ENCODE measurements around the gene CCDC14. TPM values are rescaled to one million over a fixed set of nuclear protein-coding genes. Genes with fewer than 3 reads are reported as not detected.

CCDC14 gene
- total and polyA plus RNA-seq, 2 experiments from 2014 or later = 12.4 to 47.3 TPM

DNA sequence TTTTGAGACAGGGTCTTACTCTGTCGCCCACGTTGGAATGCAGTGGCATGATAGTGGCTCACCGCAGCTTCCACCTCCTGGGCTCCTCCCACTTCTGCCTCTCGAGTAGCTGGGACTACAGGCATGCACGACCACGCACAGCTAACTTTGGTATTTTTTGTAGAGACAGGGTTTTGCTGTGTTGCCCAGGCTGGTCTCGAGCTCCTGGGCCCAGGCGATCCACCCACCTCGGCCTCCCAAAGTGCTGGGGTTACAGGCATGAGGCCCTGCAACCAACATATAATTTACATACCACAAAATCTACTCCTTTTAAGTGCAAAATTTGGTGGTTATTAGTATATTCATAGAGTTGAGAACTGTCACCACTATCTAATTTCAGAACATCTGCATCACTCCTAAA lies 31.7 kb downstream of the CCDC14 start:
- no peaks in the 10 kb centered on the region for H3K36me3 ChIP-seq (replicated peaks; ENCODE audit: insufficient read depth, low read depth)
- no peak overlapping the region for H2AFZ ChIP-seq
- H3K79me2 ChIP-seq = no peaks in the 10 kb centered on the region
- H3K4me1 ChIP-seq (ENCODE audit: insufficient read depth) = no peaks in the 10 kb centered on the region
- no peak for DNase-seq (ENCODE audit: low spot score)
- H4K20me1 ChIP-seq (ENCODE audit: insufficient read depth, poor library complexity, severe bottlenecking) = no peaks in the 10 kb centered on the region
- 98% methylated on average over 9 of the region's 9 CpGs for WGBS (ENCODE audit: low lambda C conversion rate, missing lambda C conversion rate)
- H3K9me2 ChIP-seq (replicated peaks; ENCODE audit: insufficient read depth) = no peaks in the 10 kb centered on the region
- H3K27ac ChIP-seq = no peak overlapping the region
- no peak overlapping the region for H3K4me2 ChIP-seq
- H3K9me3 ChIP-seq (ENCODE audit: low read depth) = no peaks in the 10 kb centered on the region
- no peak overlapping the region for H3K4me3 ChIP-seq
- TF ChIP-seq EZH2phosphoT487 (IDR thresholded peaks at IDR 0.05; ENCODE audit: low read depth, severe bottlenecking, unreplicated experiment) = no peak
- TF ChIP-seq, protein P1, sequence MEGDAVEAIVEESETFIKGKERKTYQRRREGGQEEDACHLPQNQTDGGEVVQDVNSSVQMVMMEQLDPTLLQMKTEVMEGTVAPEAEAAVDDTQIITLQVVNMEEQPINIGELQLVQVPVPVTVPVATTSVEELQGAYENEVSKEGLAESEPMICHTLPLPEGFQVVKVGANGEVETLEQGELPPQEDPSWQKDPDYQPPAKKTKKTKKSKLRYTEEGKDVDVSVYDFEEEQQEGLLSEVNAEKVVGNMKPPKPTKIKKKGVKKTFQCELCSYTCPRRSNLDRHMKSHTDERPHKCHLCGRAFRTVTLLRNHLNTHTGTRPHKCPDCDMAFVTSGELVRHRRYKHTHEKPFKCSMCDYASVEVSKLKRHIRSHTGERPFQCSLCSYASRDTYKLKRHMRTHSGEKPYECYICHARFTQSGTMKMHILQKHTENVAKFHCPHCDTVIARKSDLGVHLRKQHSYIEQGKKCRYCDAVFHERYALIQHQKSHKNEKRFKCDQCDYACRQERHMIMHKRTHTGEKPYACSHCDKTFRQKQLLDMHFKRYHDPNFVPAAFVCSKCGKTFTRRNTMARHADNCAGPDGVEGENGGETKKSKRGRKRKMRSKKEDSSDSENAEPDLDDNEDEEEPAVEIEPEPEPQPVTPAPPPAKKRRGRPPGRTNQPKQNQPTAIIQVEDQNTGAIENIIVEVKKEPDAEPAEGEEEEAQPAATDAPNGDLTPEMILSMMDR (IDR thresholded peaks at IDR 0.05; ENCODE audit: poor library complexity) = no peak
- TF ChIP-seq EZH2 (IDR thresholded peaks at IDR 0.05; ENCODE audit: borderline replicate concordance) = no peak
- H3K27me3 ChIP-seq = no peaks in the 10 kb centered on the region

DNA sequence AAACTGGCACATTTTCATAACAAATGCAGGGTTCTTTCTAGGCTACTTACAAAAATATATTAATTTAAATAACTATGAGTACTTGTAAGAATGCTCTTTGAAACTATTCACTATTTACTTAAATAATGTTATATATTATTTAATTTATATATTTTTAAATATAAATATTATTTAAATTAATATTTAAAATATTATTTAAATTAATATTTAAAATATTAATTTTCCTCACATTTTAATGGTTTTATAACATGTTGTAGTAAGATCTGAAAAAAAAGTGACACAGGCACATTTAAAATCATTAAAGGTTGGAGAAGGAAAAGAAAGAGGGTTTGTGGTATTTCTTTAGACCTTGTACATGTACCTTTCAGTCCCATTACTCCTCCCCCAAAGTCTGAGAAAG lies 34.6 kb downstream of the CCDC14 start:
- Histone ChIP-seq H3K36me3 (replicated peaks; ENCODE audit: insufficient read depth, low read depth) (no peaks in the 10 kb centered on the region), H3K9me2 (replicated peaks; ENCODE audit: insufficient read depth) (no peaks in the 10 kb centered on the region), H3K27me3 (no peaks in the 10 kb centered on the region), H4K20me1 (ENCODE audit: insufficient read depth, poor library complexity, severe bottlenecking) (no peaks in the 10 kb centered on the region), H3K4me1 (ENCODE audit: insufficient read depth) (no peaks in the 10 kb centered on the region), H3K9me3 (ENCODE audit: low read depth) (no peaks in the 10 kb centered on the region), H3K4me3 (no peak overlapping the region), H3K79me2 (no peaks in the 10 kb centered on the region), H3K27ac (no peak overlapping the region), H3K4me2 (no peak overlapping the region), H2AFZ (no peak overlapping the region)
- no peak for DNase-seq (ENCODE audit: low spot score)
- TF ChIP-seq, protein P1 (IDR thresholded peaks at IDR 0.05; ENCODE audit: poor library complexity) = no peak
- TF ChIP-seq EZH2phosphoT487 (IDR thresholded peaks at IDR 0.05; ENCODE audit: low read depth, severe bottlenecking, unreplicated experiment) (no peak), EZH2 (IDR thresholded peaks at IDR 0.05; ENCODE audit: borderline replicate concordance) (no peak)

DNA sequence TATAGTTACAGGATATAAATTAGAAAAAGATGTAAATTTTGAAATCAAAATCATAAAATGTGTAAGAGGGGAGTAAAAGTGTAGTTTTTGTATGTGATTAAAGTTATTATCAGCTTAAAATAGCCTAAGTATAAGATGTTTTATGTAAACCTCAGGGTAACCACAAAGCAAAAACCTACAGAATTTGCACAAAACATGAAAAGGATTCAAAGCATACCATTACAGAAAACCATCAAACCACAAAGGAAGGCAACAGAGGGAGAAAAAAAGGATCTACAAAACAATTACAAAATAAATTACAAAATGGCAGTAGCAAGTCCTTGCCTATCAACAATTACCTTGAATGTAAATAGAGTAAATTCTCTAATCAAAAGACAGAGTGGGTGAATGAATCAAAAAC lies 40.2 kb downstream of the CCDC14 start:
- Histone ChIP-seq H3K27ac (no peak overlapping the region), H2AFZ (no peak overlapping the region), H3K79me2 (no peaks in the 10 kb centered on the region), H3K27me3 (no peaks in the 10 kb centered on the region), H3K4me1 (ENCODE audit: insufficient read depth) (no peaks in the 10 kb centered on the region), H4K20me1 (ENCODE audit: insufficient read depth, poor library complexity, severe bottlenecking) (no peaks in the 10 kb centered on the region), H3K9me3 (ENCODE audit: low read depth) (no peaks in the 10 kb centered on the region), H3K36me3 (replicated peaks; ENCODE audit: insufficient read depth, low read depth) (no peaks in the 10 kb centered on the region), H3K4me3 (no peak overlapping the region), H3K9me2 (replicated peaks; ENCODE audit: insufficient read depth) (no peaks in the 10 kb centered on the region), H3K4me2 (no peak overlapping the region)
- no peak for DNase-seq (ENCODE audit: low spot score)
- TF ChIP-seq, protein P1 (IDR thresholded peaks at IDR 0.05; ENCODE audit: poor library complexity) = no peak
- TF ChIP-seq EZH2phosphoT487 (IDR thresholded peaks at IDR 0.05; ENCODE audit: low read depth, severe bottlenecking, unreplicated experiment) (no peak), EZH2 (IDR thresholded peaks at IDR 0.05; ENCODE audit: borderline replicate concordance) (no peak)

DNA sequence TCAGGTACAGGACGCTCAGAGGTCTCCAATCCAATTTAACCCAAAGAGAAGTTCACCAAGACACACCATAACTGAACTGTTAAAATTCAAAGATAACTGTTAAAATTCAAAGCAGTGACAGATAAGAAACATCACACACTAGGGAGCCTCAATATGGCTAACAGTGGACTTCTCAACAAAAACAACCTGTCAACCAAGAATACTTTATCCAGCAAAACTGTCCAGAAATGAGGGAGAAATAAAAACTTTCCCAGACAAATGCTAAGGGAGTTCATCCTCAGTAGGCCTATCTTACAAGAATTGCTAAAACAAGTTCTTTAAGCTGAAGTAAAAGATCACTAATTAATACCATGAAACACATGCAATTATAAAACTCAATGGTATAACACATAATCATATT lies 40.6 kb downstream of the CCDC14 start:
- Histone ChIP-seq H3K4me1 (ENCODE audit: insufficient read depth) (no peaks in the 10 kb centered on the region), H3K27ac (no peak overlapping the region), H3K9me2 (replicated peaks; ENCODE audit: insufficient read depth) (no peaks in the 10 kb centered on the region), H3K36me3 (replicated peaks; ENCODE audit: insufficient read depth, low read depth) (no peaks in the 10 kb centered on the region), H3K79me2 (no peaks in the 10 kb centered on the region), H3K27me3 (no peaks in the 10 kb centered on the region), H3K4me2 (no peak overlapping the region), H3K4me3 (no peak overlapping the region), H2AFZ (no peak overlapping the region), H4K20me1 (ENCODE audit: insufficient read depth, poor library complexity, severe bottlenecking) (no peaks in the 10 kb centered on the region), H3K9me3 (ENCODE audit: low read depth) (no peaks in the 10 kb centered on the region)
- 97% methylated on average over 1 of the region's 1 CpG for WGBS (ENCODE audit: low lambda C conversion rate, missing lambda C conversion rate)
- TF ChIP-seq, protein P1 (IDR thresholded peaks at IDR 0.05; ENCODE audit: poor library complexity) = no peak
- TF ChIP-seq EZH2 (IDR thresholded peaks at IDR 0.05; ENCODE audit: borderline replicate concordance) (no peak), EZH2phosphoT487 (IDR thresholded peaks at IDR 0.05; ENCODE audit: low read depth, severe bottlenecking, unreplicated experiment) (no peak)
- DNase-seq (ENCODE audit: low spot score) = no peak
